Panc1 (cell line): ENCODE data around the gene DOCK1. TPM values are rescaled to one million over a fixed set of nuclear protein-coding genes. Genes with fewer than 3 reads are reported as not detected.

Source experiments
- ATAC-seq: fragments of 200-7000 bp; cut with Tn5 transposase; 2 replicates; pipeline ENCODE4 v1.9.1; 2020; ENCODE audit warnings: mild to moderate bottlenecking, moderate library complexity
- BruUV-seq: library from RNA; stranded (reverse); fragments of 400-500 nt; replicated peaks from 2 replicates; lab custom pipeline; 2021; lab: Mats Ljungman, UMichigan
- CTCF ChIA-PET: fragments of 300-600 bp; sonication (Branson Sonifier 250); formaldehyde crosslinking; loops from one replicate; lab custom pipeline; 2022; ENCODE audit warnings: antibody characterized with exemption; lab: Charles Lee
- POLR2A ChIA-PET: fragments of 300-600 bp; sonication (Branson Sonifier 250); formaldehyde crosslinking; loops from one replicate; lab custom pipeline; 2022; ENCODE audit warnings: antibody characterized with exemption; lab: Charles Lee
- DNase-seq: peaks from one replicate; pipeline ENCODE4 v3.0.0-alpha.2; 2010; ENCODE audit warnings: low read depth, low spot score
- H3K27ac ChIP-seq: 2 replicates; pipeline ENCODE4 v1.5.1; 2011; ENCODE audit warnings: mild to moderate bottlenecking, low read length, inconsistent platforms
- H3K27me3 ChIP-seq: fragments of 200-500 bp; sonication (Bioruptor generic); 2 replicates; pipeline ENCODE4 v1.6.0; 2014; ENCODE audit warnings: low read length, inconsistent platforms; ENCODE audit not compliant: control insufficient read depth, insufficient read depth
- H3K36me3 ChIP-seq: fragments of 200-500 bp; sonication (Bioruptor generic); 2 replicates; pipeline ENCODE4 v1.5.1; 2014; ENCODE audit warnings: inconsistent platforms, mild to moderate bottlenecking, low read length, moderate library complexity; ENCODE audit not compliant: control insufficient read depth, insufficient read depth
- H3K4me1 ChIP-seq: 2 replicates; pipeline ENCODE4 v1.5.1; 2011; ENCODE audit warnings: inconsistent platforms, mild to moderate bottlenecking, low read length, moderate library complexity; ENCODE audit not compliant: control insufficient read depth, insufficient read depth
- H3K4me3 ChIP-seq, 2 experiments: 2 replicates each; pipeline ENCODE4 v1.5.1; 2011 to 2012; ENCODE audit warnings: low read depth in 2 of 2, low read length in 2 of 2, mild to moderate bottlenecking in 2 of 2, inconsistent platforms in 1 of 2, moderate library complexity in 1 of 2
- H3K9me3 ChIP-seq: fragments of 200-500 bp; sonication (Bioruptor generic); 2 replicates; pipeline ENCODE4 v1.5.1; 2014; ENCODE audit warnings: low read depth, mild to moderate bottlenecking, inconsistent platforms, low read length, moderate library complexity; ENCODE audit not compliant: control insufficient read depth, insufficient read depth
- POLR2AphosphoS5 ChIP-seq: IDR thresholded peaks from 2 replicates; pipeline ENCODE4 v1.6.1; 2012; ENCODE audit warnings: mild to moderate bottlenecking, low read depth, low read length, moderate library complexity
- SIN3A ChIP-seq: IDR thresholded peaks from 2 replicates; pipeline ENCODE4 v1.6.1; 2012; ENCODE audit warnings: low read depth, mild to moderate bottlenecking, low read length, moderate library complexity, borderline replicate concordance; ENCODE audit not compliant: insufficient read depth
- TCF7L2 ChIP-seq: IDR thresholded peaks from 2 replicates; pipeline ENCODE4 v1.6.1; 2011; ENCODE audit warnings: mild to moderate bottlenecking, low read depth, low read length, inconsistent platforms
- in situ Hi-C: cut with HindIII; loops from 2 replicates; pipeline ENCODE4 v1.10.0; 2016; ENCODE audit warnings: low sequenced_read_pairs, low pct_unique_long_range_greater_than_20kb
- intact Hi-C: fragments of 100-400 bp; cut with micrococcal nuclease; formaldehyde crosslinking; loops from one replicate; pipeline ENCODE4 v1.10.0; 2022; ENCODE audit not compliant: unreplicated experiment
- total RNA-seq: library from RNA; stranded (reverse); gene quantifications from one replicate; pipeline ENCODE4 v1.2.1, GENCODE V29; 2021; ENCODE audit not compliant: unreplicated experiment
- TF ChIP-seq, protein P1 (sequence below): fragments of 450-650 bp; IDR thresholded peaks from 2 replicates; pipeline ENCODE4 v1.5.1; 2017; ENCODE audit warnings: mild to moderate bottlenecking
- TF ChIP-seq, protein P2 (sequence below), 2 experiments: IDR thresholded peaks; 2 replicates each; pipeline ENCODE4 v1.6.1; 2011 to 2012; ENCODE audit warnings: low read depth in 2 of 2, control low read depth in 1 of 2, low read length in 1 of 2, mild to moderate bottlenecking in 1 of 2, moderate library complexity in 1 of 2; ENCODE audit not compliant: insufficient read depth in 1 of 2

DOCK1 gene
- total RNA-seq, 1 experiment from 2014 or later, result 67.6 TPM

DNA sequence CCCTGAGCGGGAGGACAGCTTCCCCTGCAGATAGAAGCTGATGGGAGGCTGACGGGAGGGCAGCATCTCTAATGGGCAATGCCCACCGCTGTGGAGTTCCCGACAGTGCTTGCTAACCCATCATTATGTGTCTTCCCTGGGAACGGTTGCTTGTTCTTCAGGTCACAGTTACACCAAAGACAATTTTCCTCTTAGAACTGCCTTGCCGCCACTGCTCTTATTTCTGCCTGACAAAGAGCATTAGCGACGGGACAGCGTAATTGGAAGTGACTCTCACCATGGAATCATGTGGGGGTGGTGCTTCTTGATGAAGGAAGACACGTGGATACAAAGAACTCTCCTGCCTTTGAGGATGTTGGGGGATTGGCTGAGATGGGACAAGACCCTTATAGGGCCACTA lies 562.6 kb downstream of the DOCK1 start:
- H3K27me3 ChIP-seq, result peaks cover 29% of the 10 kb centered on the region
- intact Hi-C loops, result no loop called here

DNA sequence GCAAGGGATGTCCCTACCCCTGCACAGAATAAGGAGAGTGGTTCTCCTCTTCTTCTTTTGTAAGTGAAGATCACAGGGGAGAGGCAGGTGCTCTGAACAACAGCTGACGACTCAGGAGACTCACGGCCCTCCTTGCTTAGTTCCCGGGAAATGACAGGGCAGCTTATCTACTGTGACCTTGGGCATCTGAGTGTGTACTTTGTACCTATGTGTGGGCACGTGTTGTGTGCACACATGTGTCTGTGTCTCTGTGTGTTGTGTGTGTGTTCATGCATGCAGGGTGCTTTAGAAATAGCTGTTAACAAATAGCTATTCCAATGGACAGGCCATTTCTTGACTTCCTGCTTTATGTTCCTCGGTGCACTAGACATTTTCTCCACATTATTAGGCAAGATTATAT lies 563.4 kb downstream of the DOCK1 start:
- no peaks in the 10 kb centered on the region for H3K9me3 ChIP-seq
- H3K27ac ChIP-seq, result no peak overlapping the region
- in situ Hi-C loops (no loop called here), intact Hi-C loops (no loop called here)
- ChIA-PET POLR2A (no interaction called here), CTCF (interaction anchor here (0.6 to 0.8 kb wide), 2 partner anchors 18 to 24 kb away, joined by 3 to 4 read pairs; no protein-coding TSS in a partner anchor)
- no TSS peak for BruUV-seq
- DNase-seq (no peak), ATAC-seq (no peak)
- peaks cover 30% of the 10 kb centered on the region for H3K27me3 ChIP-seq
- H3K4me1 ChIP-seq, result no peaks in the 10 kb centered on the region
- H3K36me3 ChIP-seq, result no peaks in the 10 kb centered on the region
- no peak overlapping the region for H3K4me3 ChIP-seq
- no peak for TF ChIP-seq SIN3A
- TF ChIP-seq TCF7L2, result no peak
- no peak for TF ChIP-seq POLR2AphosphoS5
- TF ChIP-seq, protein P1, sequence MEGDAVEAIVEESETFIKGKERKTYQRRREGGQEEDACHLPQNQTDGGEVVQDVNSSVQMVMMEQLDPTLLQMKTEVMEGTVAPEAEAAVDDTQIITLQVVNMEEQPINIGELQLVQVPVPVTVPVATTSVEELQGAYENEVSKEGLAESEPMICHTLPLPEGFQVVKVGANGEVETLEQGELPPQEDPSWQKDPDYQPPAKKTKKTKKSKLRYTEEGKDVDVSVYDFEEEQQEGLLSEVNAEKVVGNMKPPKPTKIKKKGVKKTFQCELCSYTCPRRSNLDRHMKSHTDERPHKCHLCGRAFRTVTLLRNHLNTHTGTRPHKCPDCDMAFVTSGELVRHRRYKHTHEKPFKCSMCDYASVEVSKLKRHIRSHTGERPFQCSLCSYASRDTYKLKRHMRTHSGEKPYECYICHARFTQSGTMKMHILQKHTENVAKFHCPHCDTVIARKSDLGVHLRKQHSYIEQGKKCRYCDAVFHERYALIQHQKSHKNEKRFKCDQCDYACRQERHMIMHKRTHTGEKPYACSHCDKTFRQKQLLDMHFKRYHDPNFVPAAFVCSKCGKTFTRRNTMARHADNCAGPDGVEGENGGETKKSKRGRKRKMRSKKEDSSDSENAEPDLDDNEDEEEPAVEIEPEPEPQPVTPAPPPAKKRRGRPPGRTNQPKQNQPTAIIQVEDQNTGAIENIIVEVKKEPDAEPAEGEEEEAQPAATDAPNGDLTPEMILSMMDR, result no peak
- TF ChIP-seq, protein P2, sequence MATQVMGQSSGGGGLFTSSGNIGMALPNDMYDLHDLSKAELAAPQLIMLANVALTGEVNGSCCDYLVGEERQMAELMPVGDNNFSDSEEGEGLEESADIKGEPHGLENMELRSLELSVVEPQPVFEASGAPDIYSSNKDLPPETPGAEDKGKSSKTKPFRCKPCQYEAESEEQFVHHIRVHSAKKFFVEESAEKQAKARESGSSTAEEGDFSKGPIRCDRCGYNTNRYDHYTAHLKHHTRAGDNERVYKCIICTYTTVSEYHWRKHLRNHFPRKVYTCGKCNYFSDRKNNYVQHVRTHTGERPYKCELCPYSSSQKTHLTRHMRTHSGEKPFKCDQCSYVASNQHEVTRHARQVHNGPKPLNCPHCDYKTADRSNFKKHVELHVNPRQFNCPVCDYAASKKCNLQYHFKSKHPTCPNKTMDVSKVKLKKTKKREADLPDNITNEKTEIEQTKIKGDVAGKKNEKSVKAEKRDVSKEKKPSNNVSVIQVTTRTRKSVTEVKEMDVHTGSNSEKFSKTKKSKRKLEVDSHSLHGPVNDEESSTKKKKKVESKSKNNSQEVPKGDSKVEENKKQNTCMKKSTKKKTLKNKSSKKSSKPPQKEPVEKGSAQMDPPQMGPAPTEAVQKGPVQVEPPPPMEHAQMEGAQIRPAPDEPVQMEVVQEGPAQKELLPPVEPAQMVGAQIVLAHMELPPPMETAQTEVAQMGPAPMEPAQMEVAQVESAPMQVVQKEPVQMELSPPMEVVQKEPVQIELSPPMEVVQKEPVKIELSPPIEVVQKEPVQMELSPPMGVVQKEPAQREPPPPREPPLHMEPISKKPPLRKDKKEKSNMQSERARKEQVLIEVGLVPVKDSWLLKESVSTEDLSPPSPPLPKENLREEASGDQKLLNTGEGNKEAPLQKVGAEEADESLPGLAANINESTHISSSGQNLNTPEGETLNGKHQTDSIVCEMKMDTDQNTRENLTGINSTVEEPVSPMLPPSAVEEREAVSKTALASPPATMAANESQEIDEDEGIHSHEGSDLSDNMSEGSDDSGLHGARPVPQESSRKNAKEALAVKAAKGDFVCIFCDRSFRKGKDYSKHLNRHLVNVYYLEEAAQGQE (IDR thresholded peaks at IDR 0.05; ENCODE audit: insufficient read depth in 1 of 2, low read depth in 2 of 2, low read length in 1 of 2), result no peak

More for the DNA sequence above, 562.6 kb downstream of the DOCK1 start:
- Histone ChIP-seq H3K9me3 (no peaks in the 10 kb centered on the region), H3K4me1 (no peaks in the 10 kb centered on the region), H3K27ac (no peak overlapping the region), H3K36me3 (no peaks in the 10 kb centered on the region), H3K4me3 (no peak overlapping the region)
- in situ Hi-C loops, result no loop called here
- ATAC-seq, result no peak
- no peak for DNase-seq
- POLR2A ChIA-PET, result no interaction called here
- TF ChIP-seq, protein P1, result no peak
- TF ChIP-seq POLR2AphosphoS5 (no peak), SIN3A (no peak), TCF7L2 (no peak)
- TF ChIP-seq, protein P2 (IDR thresholded peaks at IDR 0.05; ENCODE audit: insufficient read depth in 1 of 2, low read depth in 2 of 2, low read length in 1 of 2), result no peak
- CTCF ChIA-PET, result no interaction called here
- BruUV-seq, result no TSS peak
